GM12801 (cell line): ENCODE results near the gene IL16.

Experiments
- CTCF ChIP-seq: IDR thresholded peaks from one replicate; pipeline ENCODE4 v1.5.1; 2011; ENCODE audit warnings: control low read depth; ENCODE audit not compliant: insufficient read length; ENCODE audit errors: extremely low read depth

IL16 gene

GRCh38 chr15:81330366-81331090 is 133.8 kb downstream of the IL16 start:
- TF ChIP-seq CTCF = no peak

- no peak for TF ChIP-seq CTCF
These were observed 134.9 kb downstream of the IL16 start for GRCh38 chr15:81331600-81331999.

- no peak for TF ChIP-seq CTCF
These were observed 135.6 kb downstream of the IL16 start for GRCh38 chr15:81332326-81332725.

- TF ChIP-seq CTCF = no peak
These were observed 136.7 kb downstream of the IL16 start for GRCh38 chr15:81333363-81333762.

- no peak for TF ChIP-seq CTCF
These were observed 138.2 kb downstream of the IL16 start for GRCh38 chr15:81334768-81335435.

GRCh38 chr15:81335631-81336030 is 139.0 kb downstream of the IL16 start:
- TF ChIP-seq CTCF = no peak

- TF ChIP-seq CTCF = no peak
These were observed 139.9 kb downstream of the IL16 start for GRCh38 chr15:81336568-81336967.
